Trophoblast cell (in vitro differentiated cells and primary cell): ENCODE data around the gene PKD2L1.

Experiments
- DNase-seq, 2 donors: peaks; one replicate each; pipeline ENCODE4 v3.0.0-alpha.2; 2016
- H2AFZ ChIP-seq: 2 replicates; pipeline ENCODE4 v1.6.1; 2013; ENCODE audit warnings: low read length, moderate library complexity, mild to moderate bottlenecking; ENCODE audit not compliant: insufficient read depth, poor library complexity
- H2AK5ac ChIP-seq: 2 replicates; pipeline ENCODE4 v1.6.1; 2013; ENCODE audit warnings: mild to moderate bottlenecking, low read length
- H2BK120ac ChIP-seq: 2 replicates; pipeline ENCODE4 v1.6.1; 2013; ENCODE audit warnings: low read length, mild to moderate bottlenecking, moderate library complexity; ENCODE audit not compliant: insufficient read depth, poor library complexity
- H2BK12ac ChIP-seq: 2 replicates; pipeline ENCODE4 v1.6.1; 2013; ENCODE audit warnings: mild to moderate bottlenecking, low read length, moderate library complexity
- H2BK5ac ChIP-seq: 2 replicates; pipeline ENCODE4 v1.6.1; 2013; ENCODE audit warnings: low read length, low read depth, moderate library complexity, mild to moderate bottlenecking; ENCODE audit not compliant: poor library complexity
- H3K14ac ChIP-seq: 2 replicates; pipeline ENCODE4 v1.6.1; 2013; ENCODE audit warnings: mild to moderate bottlenecking, low read length
- H3K18ac ChIP-seq: 2 replicates; pipeline ENCODE4 v1.6.1; 2013; ENCODE audit warnings: mild to moderate bottlenecking, low read length
- H3K23ac ChIP-seq: 2 replicates; pipeline ENCODE4 v1.6.1; 2013; ENCODE audit warnings: low read length
- H3K27ac ChIP-seq: 2 replicates; pipeline ENCODE4 v1.5.1; 2013; ENCODE audit warnings: low read depth, mild to moderate bottlenecking, inconsistent platforms, low read length, moderate library complexity
- H3K27me3 ChIP-seq: 2 replicates; pipeline ENCODE4 v1.6.1; 2013; ENCODE audit warnings: inconsistent platforms, mild to moderate bottlenecking, low read length, moderate library complexity; ENCODE audit not compliant: insufficient read depth
- H3K36me3 ChIP-seq, 2 experiments: 1 replicate in 1 of 2; 2 replicates in 1 of 2; pipeline ENCODE4 v1.6.1; 2013; ENCODE audit warnings: low read length in 2 of 2, mild to moderate bottlenecking in 2 of 2, moderate library complexity in 1 of 2; ENCODE audit not compliant: insufficient read depth in 2 of 2, control insufficient read depth in 1 of 2
- H3K4ac ChIP-seq: 2 replicates; pipeline ENCODE4 v1.6.1; 2013; ENCODE audit warnings: low read depth, mild to moderate bottlenecking, low read length, moderate library complexity
- H3K4me1 ChIP-seq, 2 experiments: 1 replicate in 1 of 2; 2 replicates in 1 of 2; pipeline ENCODE4 v1.6.1; 2013; ENCODE audit warnings: low read length in 2 of 2, mild to moderate bottlenecking in 2 of 2, moderate library complexity in 1 of 2; ENCODE audit not compliant: insufficient read depth in 2 of 2, control insufficient read depth in 1 of 2
- H3K4me2 ChIP-seq: 2 replicates; pipeline ENCODE4 v1.6.1; 2013; ENCODE audit warnings: inconsistent platforms, mild to moderate bottlenecking, low read length, moderate library complexity
- H3K4me3 ChIP-seq: 2 replicates; pipeline ENCODE4 v1.5.1; 2013; ENCODE audit warnings: mild to moderate bottlenecking, low read depth, low read length, inconsistent platforms
- H3K79me1 ChIP-seq: one replicate; pipeline ENCODE4 v1.6.1; 2013; ENCODE audit warnings: low read length
- H3K79me2 ChIP-seq: 2 replicates; pipeline ENCODE4 v1.6.1; 2013; ENCODE audit warnings: low read length, mild to moderate bottlenecking; ENCODE audit not compliant: control insufficient read depth, insufficient read depth, poor library complexity
- H3K9ac ChIP-seq: 2 replicates; pipeline ENCODE4 v1.6.1; 2013; ENCODE audit warnings: mild to moderate bottlenecking, low read length
- H3K9me3 ChIP-seq: 2 replicates; pipeline ENCODE4 v1.6.1; 2013; ENCODE audit warnings: low read depth, mild to moderate bottlenecking, control low read depth, inconsistent platforms, low read length; ENCODE audit not compliant: insufficient read depth
- H4K12ac ChIP-seq: 2 replicates; pipeline ENCODE4 v1.6.1; 2013; ENCODE audit warnings: low read depth, mild to moderate bottlenecking, low read length, moderate library complexity
- H4K8ac ChIP-seq: 2 replicates; pipeline ENCODE4 v1.6.1; 2013; ENCODE audit warnings: low read depth, mild to moderate bottlenecking, low read length, moderate library complexity
- H4K91ac ChIP-seq: one replicate; pipeline ENCODE4 v1.6.1; 2013; ENCODE audit warnings: low read depth, mild to moderate bottlenecking, low read length, moderate library complexity
- WGBS: extraction: QIAGEN DNeasy Blood & Tissue Kit; methylation state at CpG from one replicate; pipeline ENCODE4 v1.1.7; 2013; ENCODE audit warnings: missing lambda C conversion rate; ENCODE audit not compliant: insufficient read length, insufficient coverage; ENCODE audit errors: extremely low coverage; 5-methylcytosine and 5-hydroxymethylcytosine counted together

PKD2L1 gene

DNA sequence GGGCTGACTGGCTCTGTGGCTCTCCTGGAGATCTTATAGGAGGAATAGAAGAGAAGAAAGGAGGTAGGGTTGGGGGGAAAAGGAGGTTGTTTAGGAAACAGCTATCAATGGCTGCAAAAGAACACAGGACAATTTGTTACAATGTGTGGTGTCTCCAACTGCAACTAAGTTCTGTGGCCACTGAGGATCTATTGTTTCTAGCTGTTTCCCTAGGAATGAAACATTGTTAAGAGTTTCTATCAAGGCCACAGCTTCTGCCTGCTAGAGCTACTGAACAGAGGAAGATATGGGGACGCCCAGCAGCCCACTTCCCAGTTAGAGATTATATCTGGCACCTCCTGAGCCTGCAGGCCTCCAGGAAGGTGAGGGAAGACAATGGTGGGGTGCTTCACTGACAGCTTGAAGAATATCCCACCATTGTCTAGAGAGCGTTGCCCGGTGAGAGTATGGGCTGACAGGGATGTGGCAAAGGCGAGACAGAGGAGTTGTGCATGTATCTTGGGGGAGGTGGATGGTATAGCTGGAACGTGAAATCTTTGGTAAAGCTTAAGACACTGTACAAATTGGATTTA is 21.0 kb upstream of the PKD2L1 start:
- H3K4me1 ChIP-seq = peaks cover 25 to 43% of the 10 kb centered on the region in 2 experiments
- H3K27me3 ChIP-seq = no peaks in the 10 kb centered on the region

DNA sequence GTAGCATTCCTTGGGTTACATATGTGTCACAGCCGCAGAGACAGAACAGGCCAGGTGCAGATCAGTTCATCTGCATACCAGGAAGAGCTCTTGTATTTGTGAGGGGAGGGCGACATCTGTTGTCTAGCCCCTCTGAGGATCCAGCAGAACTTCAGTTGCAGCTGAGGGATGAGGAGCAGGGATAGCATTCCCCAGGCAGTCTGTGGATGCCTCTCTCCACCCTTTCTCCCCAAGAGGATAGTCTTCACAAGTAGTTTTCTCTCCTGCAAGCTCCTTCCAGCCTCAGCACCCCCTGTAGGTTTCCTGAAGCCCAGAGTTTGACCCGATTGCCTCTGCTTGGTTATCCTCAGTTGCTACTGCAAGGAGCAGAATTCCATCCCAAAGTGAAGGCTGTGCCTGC is 19.6 kb upstream of the PKD2L1 start:
- no peak overlapping the region for H3K9ac ChIP-seq
- H3K27ac ChIP-seq = peak overlapping the region; percentile 16
- H3K27me3 ChIP-seq = no peaks in the 10 kb centered on the region
- H3K4me1 ChIP-seq = peaks cover 29 to 39% of the 10 kb centered on the region in 2 experiments
- H4K12ac ChIP-seq = no peak overlapping the region
- H3K14ac ChIP-seq = peak overlapping the region; percentile 11
- H3K4me2 ChIP-seq = peak overlapping the region; percentile 85
- no peak overlapping the region for H2AK5ac ChIP-seq
- no peak overlapping the region for H2BK12ac ChIP-seq
- peak overlapping the region; percentile 90 for H3K4ac ChIP-seq
- no peaks in the 10 kb centered on the region for H3K9me3 ChIP-seq
- peak overlapping the region; percentile 22 for H4K8ac ChIP-seq
- no peak overlapping the region for H2BK120ac ChIP-seq
- H3K18ac ChIP-seq = no peak overlapping the region
- H4K91ac ChIP-seq = no peak overlapping the region
- peak overlapping the region; percentile 25 for H2BK5ac ChIP-seq
- H3K79me1 ChIP-seq = peaks cover 33% of the 10 kb centered on the region
- peaks cover 41 to 58% of the 10 kb centered on the region in 2 experiments for H3K36me3 ChIP-seq
- H3K23ac ChIP-seq = peak overlapping the region; percentile 18
- no peak overlapping the region for H2AFZ ChIP-seq
- WGBS = no CpG with 5 or more reads among the region's 3 CpGs
- DNase-seq = no peak
- no peak overlapping the region for H3K4me3 ChIP-seq
- peaks cover 35% of the 10 kb centered on the region for H3K79me2 ChIP-seq

More for the DNA sequence above, 21.0 kb upstream of the PKD2L1 start:
- peaks cover 28% of the 10 kb centered on the region for H3K79me1 ChIP-seq
- H4K12ac ChIP-seq = no peak overlapping the region
- peak overlapping the region; percentile 80 for H3K4ac ChIP-seq
- H3K23ac ChIP-seq = no peak overlapping the region
- no peak overlapping the region for H2AK5ac ChIP-seq
- H3K4me2 ChIP-seq = peak overlapping the region; percentile 85
- peak overlapping the region; percentile 55 for H3K18ac ChIP-seq
- WGBS = no CpG with 5 or more reads among the region's 5 CpGs
- peak overlapping the region; percentile 73 for H2BK120ac ChIP-seq
- no peak overlapping the region for H3K27ac ChIP-seq
- peaks cover 35% of the 10 kb centered on the region for H3K79me2 ChIP-seq
- H3K9me3 ChIP-seq = no peaks in the 10 kb centered on the region
- peak overlapping the region; percentile 22 for H3K14ac ChIP-seq
- no peak overlapping the region for H2BK12ac ChIP-seq
- H2BK5ac ChIP-seq = peak overlapping the region; percentile 39
- H4K8ac ChIP-seq = peak overlapping the region; percentile 43
- no peak overlapping the region for H4K91ac ChIP-seq
- H3K36me3 ChIP-seq = peaks cover 47 to 71% of the 10 kb centered on the region in 2 experiments
- H3K4me3 ChIP-seq = no peak overlapping the region
- DNase-seq = no peak
- no peak overlapping the region for H2AFZ ChIP-seq
- no peak overlapping the region for H3K9ac ChIP-seq

- peaks cover 35% of the 10 kb centered on the region for H3K79me2 ChIP-seq
Observed at GRCh38 chr10:100349087-100349486, 19.1 kb upstream of the PKD2L1 start.

GRCh38 chr10:100348389-100348927 is 18.4 kb upstream of the PKD2L1 start:
- no peak overlapping the region for H2AFZ ChIP-seq
- H3K79me2 ChIP-seq = peaks cover 35% of the 10 kb centered on the region
- H3K27me3 ChIP-seq = no peaks in the 10 kb centered on the region
- H2BK12ac ChIP-seq = no peak overlapping the region
- H3K23ac ChIP-seq = no peak overlapping the region
- H2AK5ac ChIP-seq = no peak overlapping the region
- peaks cover 25 to 35% of the 10 kb centered on the region in 2 experiments for H3K4me1 ChIP-seq
- peaks cover 34 to 47% of the 10 kb centered on the region in 2 experiments for H3K36me3 ChIP-seq
- peak overlapping the region; percentile 85 for H3K4me2 ChIP-seq
- H3K27ac ChIP-seq = peak overlapping the region; percentile 33
- peak overlapping the region; percentile 63 for H3K9ac ChIP-seq
- WGBS = no CpG with 5 or more reads among the region's 3 CpGs
- H3K4me3 ChIP-seq = peak overlapping the region; percentile 87
- peak overlapping the region; percentile 18 for H3K14ac ChIP-seq
- no peak overlapping the region for H2BK120ac ChIP-seq
- peak overlapping the region; percentile 100 for H3K4ac ChIP-seq
- H4K12ac ChIP-seq = no peak overlapping the region
- H4K91ac ChIP-seq = no peak overlapping the region
- H3K79me1 ChIP-seq = peaks cover 33% of the 10 kb centered on the region
- H3K18ac ChIP-seq = peak overlapping the region; percentile 23
- no peaks in the 10 kb centered on the region for H3K9me3 ChIP-seq
- H2BK5ac ChIP-seq = no peak overlapping the region
- no peak overlapping the region for H4K8ac ChIP-seq
- DNase-seq = no peak

More at GRCh38 chr10:100349087-100349486, 19.1 kb upstream of the PKD2L1 start:
- Histone ChIP-seq H4K8ac (peak overlapping the region; percentile 20), H3K4me3 (peak overlapping the region; percentile 8), H2AFZ (no peak overlapping the region), H3K4ac (peak overlapping the region; percentile 90), H3K18ac (peak overlapping the region; percentile 67), H2AK5ac (no peak overlapping the region), H2BK120ac (no peak overlapping the region), H3K23ac (no peak overlapping the region), H4K12ac (no peak overlapping the region), H4K91ac (no peak overlapping the region), H3K79me1 (peaks cover 33% of the 10 kb centered on the region), H3K14ac (peak overlapping the region; percentile 16), H3K4me2 (peak overlapping the region; percentile 85), H2BK5ac (peak overlapping the region; percentile 21), H3K27me3 (no peaks in the 10 kb centered on the region), H3K36me3 (peaks cover 37 to 53% of the 10 kb centered on the region in 2 experiments), H3K9me3 (no peaks in the 10 kb centered on the region), H3K9ac (no peak overlapping the region), H3K4me1 (peaks cover 25 to 36% of the 10 kb centered on the region in 2 experiments), H3K27ac (peak overlapping the region; percentile 16), H2BK12ac (no peak overlapping the region)
- no CpG with 5 or more reads among the region's 5 CpGs for WGBS
- DNase-seq = no peak
